Measurements from ENCODE around the gene FGD2.

DNA sequence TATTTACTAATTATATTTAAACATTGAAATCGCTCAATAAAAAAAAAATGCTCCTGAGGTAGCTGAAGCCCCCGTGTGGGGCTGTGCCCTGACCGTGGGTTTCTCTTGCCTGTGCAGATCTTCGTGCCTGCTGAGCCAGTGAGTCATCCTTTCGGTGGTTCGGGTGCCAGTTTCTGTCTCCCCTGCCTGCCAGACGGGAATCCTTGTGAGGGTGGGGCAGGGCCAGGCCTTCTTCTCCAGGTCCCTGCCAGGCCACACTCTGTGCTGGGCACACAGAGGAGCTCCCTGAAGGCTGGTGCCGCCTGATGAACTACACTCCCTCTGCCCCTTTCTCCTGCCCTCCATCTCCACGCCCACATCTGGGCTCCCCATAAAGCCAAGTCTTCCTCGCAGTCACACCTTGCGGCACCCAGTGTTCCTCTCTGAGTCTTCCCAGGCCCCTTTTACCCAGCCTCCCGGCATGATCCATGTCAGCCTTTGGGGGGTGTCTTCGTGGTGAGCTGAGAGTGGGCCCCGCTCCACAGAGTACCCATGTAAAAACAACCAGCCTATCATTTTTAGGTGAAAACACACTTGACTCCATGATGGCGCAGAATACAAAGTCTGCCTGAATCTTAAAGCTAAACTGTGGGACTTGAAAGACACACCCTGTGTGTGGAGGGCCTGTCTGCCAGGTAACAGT lies 19.3 kb downstream of the FGD2 start:
- no peak for TF ChIP-seq GATA2 (IDR thresholded peaks at IDR 0.05; ENCODE audit: low read depth, low read length)
- no peak for TF ChIP-seq GATA3 (IDR thresholded peaks at IDR 0.05; ENCODE audit: low read depth, low read length)
